HepG2 (cell line): ENCODE measurements around the gene ENGASE. TPM values are rescaled to one million over a fixed set of nuclear protein-coding genes. Genes with fewer than 3 reads are reported as not detected.

Experiments used
- AGO1 ChIP-seq: fragments of 200-400 bp; formaldehyde crosslinking; IDR thresholded peaks from 2 replicates; pipeline ENCODE4 v1.6.1; 2017; ENCODE audit warnings: mild to moderate bottlenecking, low read depth, low read length, moderate library complexity; ENCODE audit not compliant: poor library complexity, severe bottlenecking
- AKAP8 ChIP-seq: sonication (generic); formaldehyde crosslinking; IDR thresholded peaks from 2 replicates; pipeline ENCODE4 v1.5.1; 2020; ENCODE audit warnings: mild to moderate bottlenecking, missing genetic modification reagents
- HIVEP1 ChIP-seq: sonication (generic); formaldehyde crosslinking; IDR thresholded peaks from 2 replicates; pipeline ENCODE4 v1.4.0; 2020; ENCODE audit warnings: mild to moderate bottlenecking, missing genetic modification reagents
- HOXA9 ChIP-seq: sonication (generic); formaldehyde crosslinking; IDR thresholded peaks from 2 replicates; pipeline ENCODE4 v1.8.1; 2022; ENCODE audit warnings: missing genetic modification reagents, mild to moderate bottlenecking, moderate library complexity, borderline replicate concordance
- ISL2 ChIP-seq: sonication (generic); formaldehyde crosslinking; IDR thresholded peaks from 2 replicates; pipeline ENCODE4 v1.5.0; 2020; ENCODE audit warnings: missing genetic modification reagents
- MEIS1 ChIP-seq: sonication (generic); formaldehyde crosslinking; IDR thresholded peaks from 2 replicates; pipeline ENCODE4 v1.9.0; 2021; ENCODE audit warnings: mild to moderate bottlenecking, missing genetic modification reagents, moderate library complexity, borderline replicate concordance
- NPAS2 ChIP-seq: sonication (generic); formaldehyde crosslinking; IDR thresholded peaks from 2 replicates; pipeline ENCODE4 v1.8.0; 2022; ENCODE audit warnings: mild to moderate bottlenecking, missing genetic modification reagents, borderline replicate concordance
- NR3C1 ChIP-seq: sonication (generic); formaldehyde crosslinking; IDR thresholded peaks from 2 replicates; pipeline ENCODE4 v1.4.0; 2020; ENCODE audit warnings: missing genetic modification reagents
- REXO4 ChIP-seq: sonication (generic); formaldehyde crosslinking; IDR thresholded peaks from 2 replicates; pipeline ENCODE4 v1.8.0; 2022; ENCODE audit warnings: missing genetic modification reagents, mild to moderate bottlenecking, borderline replicate concordance
- SMC3 ChIP-seq: IDR thresholded peaks from 2 replicates; pipeline ENCODE4 v1.6.1; 2011; ENCODE audit warnings: low read length, improper control_type of control experiment
- THAP11 ChIP-seq: IDR thresholded peaks from 2 replicates; pipeline ENCODE4 v1.6.1; 2016; ENCODE audit warnings: missing biosample characterization, missing genetic modification reagents
- ZFP1 ChIP-seq: IDR thresholded peaks from 2 replicates; pipeline ENCODE4 v1.6.1; 2016
- ZMYM4 ChIP-seq: sonication (generic); formaldehyde crosslinking; IDR thresholded peaks from 2 replicates; pipeline ENCODE4 v1.8.1; 2023; ENCODE audit warnings: mild to moderate bottlenecking, missing genetic modification reagents
- ZNF333 ChIP-seq: sonication (generic); formaldehyde crosslinking; IDR thresholded peaks from 2 replicates; pipeline ENCODE4 v1.4.0; 2020; ENCODE audit warnings: mild to moderate bottlenecking, missing genetic modification reagents, borderline replicate concordance
- ZNF343 ChIP-seq: sonication (generic); formaldehyde crosslinking; IDR thresholded peaks from 2 replicates; pipeline ENCODE4 v1.4.0; 2020; ENCODE audit warnings: mild to moderate bottlenecking, missing genetic modification reagents
- ZNF549 ChIP-seq: sonication (generic); formaldehyde crosslinking; IDR thresholded peaks from 2 replicates; pipeline ENCODE4 v1.5.0; 2020; ENCODE audit warnings: missing genetic modification reagents
- ZNF792 ChIP-seq: IDR thresholded peaks from 2 replicates; pipeline ENCODE4 v1.6.1; 2016
- polyA plus RNA-seq, 8 experiments: library from polyadenylated mRNA; depleted of rRNA in 3 of 8; stranded (reverse) in 7 of 8; unstranded in 1 of 8; fragments of >200 nt; fragmentation: Illumina TruSeq in 4 of 8; extraction: Trizol in 4 of 8; gene quantifications; 2 replicates each; pipeline versions ENCODE4 v1.2.1 to v1.2.3, GENCODE V29; 2011 to 2016; ENCODE audit warnings: low read depth in 4 of 8, missing spikeins in 1 of 8, mixed read lengths in 1 of 8; ENCODE audit not compliant: insufficient read depth in 1 of 8
- total RNA-seq, 5 experiments: library from RNA; depleted of rRNA; stranded (reverse); fragments of >200 nt; fragmentation: Illumina TruSeq; extraction: Trizol; gene quantifications; 2 replicates each; pipeline ENCODE4 v1.2.3, GENCODE V29; 2016; ENCODE audit warnings: low read depth in 1 of 5
- TF ChIP-seq, protein P1 (sequence below): sonication (generic); formaldehyde crosslinking; IDR thresholded peaks from 2 replicates; pipeline ENCODE4 v1.5.0; 2020; ENCODE audit warnings: missing genetic modification reagents, mild to moderate bottlenecking, borderline replicate concordance
- TF ChIP-seq, protein P2 (sequence below): sonication (generic); formaldehyde crosslinking; IDR thresholded peaks from 2 replicates; pipeline ENCODE4 v1.5.0; 2020; ENCODE audit warnings: mild to moderate bottlenecking, missing genetic modification reagents
- TF ChIP-seq, protein P3 (sequence below): sonication (generic); formaldehyde crosslinking; IDR thresholded peaks from 2 replicates; pipeline ENCODE4 v1.8.0; 2022; ENCODE audit warnings: mild to moderate bottlenecking, missing genetic modification reagents, borderline replicate concordance
- TF ChIP-seq, protein P4 (sequence below): sonication (generic); formaldehyde crosslinking; IDR thresholded peaks from 2 replicates; pipeline ENCODE4 v1.4.0; 2020; ENCODE audit warnings: mild to moderate bottlenecking, missing genetic modification reagents, borderline replicate concordance

ENGASE gene
- total and polyA plus RNA-seq, 2 of the 13 experiments (the other 11 are each of a cell fraction or from before 2014, with no cell fraction given): 10.6 to 18.1 TPM

DNA sequence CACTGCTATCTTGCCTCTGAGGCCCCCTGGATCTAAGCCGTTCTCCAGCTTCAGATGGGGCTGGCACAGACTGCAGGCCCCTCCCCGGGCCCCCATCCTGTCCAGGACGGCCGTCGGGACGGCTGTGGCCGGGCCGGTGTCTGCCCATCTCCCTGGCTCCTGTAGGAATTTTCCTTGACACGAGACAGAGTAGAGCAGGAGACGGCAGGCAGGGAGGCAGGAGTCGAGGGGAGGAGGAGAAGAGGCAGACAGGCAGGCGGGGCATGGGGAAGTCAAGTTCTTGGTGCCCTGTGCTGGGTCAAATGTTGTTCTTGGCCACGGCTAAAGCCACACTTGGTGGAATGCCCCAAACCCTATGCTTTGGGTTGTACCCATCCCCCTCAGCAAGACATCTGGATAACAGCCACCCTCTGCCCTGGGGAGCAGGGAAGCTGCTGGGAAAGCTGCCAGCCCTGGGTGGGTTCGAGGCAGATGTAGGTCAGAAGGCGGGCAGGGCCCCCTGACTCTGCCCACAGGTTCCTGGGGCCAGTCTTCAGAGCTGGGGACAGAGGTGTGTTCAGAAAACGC lies 46.6 kb upstream of the ENGASE start (continued):
- TF ChIP-seq, protein P1, sequence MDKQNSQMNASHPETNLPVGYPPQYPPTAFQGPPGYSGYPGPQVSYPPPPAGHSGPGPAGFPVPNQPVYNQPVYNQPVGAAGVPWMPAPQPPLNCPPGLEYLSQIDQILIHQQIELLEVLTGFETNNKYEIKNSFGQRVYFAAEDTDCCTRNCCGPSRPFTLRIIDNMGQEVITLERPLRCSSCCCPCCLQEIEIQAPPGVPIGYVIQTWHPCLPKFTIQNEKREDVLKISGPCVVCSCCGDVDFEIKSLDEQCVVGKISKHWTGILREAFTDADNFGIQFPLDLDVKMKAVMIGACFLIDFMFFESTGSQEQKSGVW (CRISPR knock-in tag): no peak
- peak; percentile 17; the same call in 1 of the 2 replicates for TF ChIP-seq ZNF792
- TF ChIP-seq THAP11 (CRISPR knock-in tag): no peak
- no peak for TF ChIP-seq REXO4
- TF ChIP-seq HOXA9 (CRISPR knock-in tag): no peak
- TF ChIP-seq, protein P2, sequence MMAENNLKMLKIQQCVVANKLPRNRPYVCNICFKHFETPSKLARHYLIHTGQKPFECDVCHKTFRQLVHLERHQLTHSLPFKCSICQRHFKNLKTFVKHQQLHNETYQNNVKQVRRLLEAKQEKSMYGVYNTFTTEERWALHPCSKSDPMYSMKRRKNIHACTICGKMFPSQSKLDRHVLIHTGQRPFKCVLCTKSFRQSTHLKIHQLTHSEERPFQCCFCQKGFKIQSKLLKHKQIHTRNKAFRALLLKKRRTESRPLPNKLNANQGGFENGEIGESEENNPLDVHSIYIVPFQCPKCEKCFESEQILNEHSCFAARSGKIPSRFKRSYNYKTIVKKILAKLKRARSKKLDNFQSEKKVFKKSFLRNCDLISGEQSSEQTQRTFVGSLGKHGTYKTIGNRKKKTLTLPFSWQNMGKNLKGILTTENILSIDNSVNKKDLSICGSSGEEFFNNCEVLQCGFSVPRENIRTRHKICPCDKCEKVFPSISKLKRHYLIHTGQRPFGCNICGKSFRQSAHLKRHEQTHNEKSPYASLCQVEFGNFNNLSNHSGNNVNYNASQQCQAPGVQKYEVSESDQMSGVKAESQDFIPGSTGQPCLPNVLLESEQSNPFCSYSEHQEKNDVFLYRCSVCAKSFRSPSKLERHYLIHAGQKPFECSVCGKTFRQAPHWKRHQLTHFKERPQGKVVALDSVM (CRISPR knock-in tag): no peak
- TF ChIP-seq NR3C1 (CRISPR knock-in tag): no peak
- no peak for TF ChIP-seq SMC3
- TF ChIP-seq, protein P3, sequence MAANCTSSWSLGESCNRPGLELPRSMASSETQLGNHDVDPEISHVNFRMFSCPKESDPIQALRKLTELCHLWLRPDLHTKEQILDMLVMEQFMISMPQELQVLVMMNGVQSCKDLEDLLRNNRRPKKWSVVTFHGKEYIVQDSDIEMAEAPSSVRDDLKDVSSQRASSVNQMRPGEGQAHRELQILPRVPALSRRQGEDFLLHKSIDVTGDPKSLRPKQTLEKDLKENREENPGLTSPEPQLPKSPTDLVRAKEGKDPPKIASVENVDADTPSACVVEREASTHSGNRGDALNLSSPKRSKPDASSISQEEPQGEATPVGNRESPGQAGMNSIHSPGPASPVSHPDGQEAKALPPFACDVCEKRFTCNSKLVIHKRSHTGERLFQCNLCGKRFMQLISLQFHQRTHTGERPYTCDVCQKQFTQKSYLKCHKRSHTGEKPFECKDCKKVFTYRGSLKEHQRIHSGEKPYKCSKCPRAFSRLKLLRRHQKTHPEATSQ (CRISPR knock-in tag): no peak
- TF ChIP-seq MEIS1 (CRISPR knock-in tag): peak; percentile 36; the same call in 1 of the 2 replicates
- TF ChIP-seq ZNF549 (CRISPR knock-in tag): no peak
- 0 out of 2 replicates have a peak, but pooled peaks have one; percentile 16 for TF ChIP-seq ZFP1 (CRISPR knock-in tag)
- no peak for TF ChIP-seq ZMYM4 (CRISPR knock-in tag)
- TF ChIP-seq ZNF343 (CRISPR knock-in tag): 0 out of 2 replicates have a peak, but pooled peaks have one; percentile 2
- no peak for TF ChIP-seq NPAS2 (CRISPR knock-in tag)
- TF ChIP-seq, protein P4, sequence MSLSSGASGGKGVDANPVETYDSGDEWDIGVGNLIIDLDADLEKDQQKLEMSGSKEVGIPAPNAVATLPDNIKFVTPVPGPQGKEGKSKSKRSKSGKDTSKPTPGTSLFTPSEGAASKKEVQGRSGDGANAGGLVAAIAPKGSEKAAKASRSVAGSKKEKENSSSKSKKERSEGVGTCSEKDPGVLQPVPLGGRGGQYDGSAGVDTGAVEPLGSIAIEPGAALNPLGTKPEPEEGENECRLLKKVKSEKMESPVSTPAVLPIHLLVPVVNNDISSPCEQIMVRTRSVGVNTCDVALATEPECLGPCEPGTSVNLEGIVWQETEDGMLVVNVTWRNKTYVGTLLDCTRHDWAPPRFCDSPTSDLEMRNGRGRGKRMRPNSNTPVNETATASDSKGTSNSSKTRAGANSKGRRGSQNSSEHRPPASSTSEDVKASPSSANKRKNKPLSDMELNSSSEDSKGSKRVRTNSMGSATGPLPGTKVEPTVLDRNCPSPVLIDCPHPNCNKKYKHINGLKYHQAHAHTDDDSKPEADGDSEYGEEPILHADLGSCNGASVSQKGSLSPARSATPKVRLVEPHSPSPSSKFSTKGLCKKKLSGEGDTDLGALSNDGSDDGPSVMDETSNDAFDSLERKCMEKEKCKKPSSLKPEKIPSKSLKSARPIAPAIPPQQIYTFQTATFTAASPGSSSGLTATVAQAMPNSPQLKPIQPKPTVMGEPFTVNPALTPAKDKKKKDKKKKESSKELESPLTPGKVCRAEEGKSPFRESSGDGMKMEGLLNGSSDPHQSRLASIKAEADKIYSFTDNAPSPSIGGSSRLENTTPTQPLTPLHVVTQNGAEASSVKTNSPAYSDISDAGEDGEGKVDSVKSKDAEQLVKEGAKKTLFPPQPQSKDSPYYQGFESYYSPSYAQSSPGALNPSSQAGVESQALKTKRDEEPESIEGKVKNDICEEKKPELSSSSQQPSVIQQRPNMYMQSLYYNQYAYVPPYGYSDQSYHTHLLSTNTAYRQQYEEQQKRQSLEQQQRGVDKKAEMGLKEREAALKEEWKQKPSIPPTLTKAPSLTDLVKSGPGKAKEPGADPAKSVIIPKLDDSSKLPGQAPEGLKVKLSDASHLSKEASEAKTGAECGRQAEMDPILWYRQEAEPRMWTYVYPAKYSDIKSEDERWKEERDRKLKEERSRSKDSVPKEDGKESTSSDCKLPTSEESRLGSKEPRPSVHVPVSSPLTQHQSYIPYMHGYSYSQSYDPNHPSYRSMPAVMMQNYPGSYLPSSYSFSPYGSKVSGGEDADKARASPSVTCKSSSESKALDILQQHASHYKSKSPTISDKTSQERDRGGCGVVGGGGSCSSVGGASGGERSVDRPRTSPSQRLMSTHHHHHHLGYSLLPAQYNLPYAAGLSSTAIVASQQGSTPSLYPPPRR (CRISPR knock-in tag): no peak
- TF ChIP-seq AGO1: peak; percentile 23
- TF ChIP-seq ZNF333 (CRISPR knock-in tag): peak; percentile 57; the same call in 1 of the 2 replicates
- TF ChIP-seq ISL2 (CRISPR knock-in tag): peak; percentile 25; the same call in 1 of the 2 replicates
- peak; percentile 56; the same call in 1 of the 2 replicates for TF ChIP-seq HIVEP1
- peak; percentile 41; the same call in 1 of the 2 replicates for TF ChIP-seq AKAP8 (CRISPR knock-in tag)
